ENCODE results near the gene CDC42BPB. TPM values are rescaled to one million over a fixed set of nuclear protein-coding genes. Genes with fewer than 3 reads are reported as not detected.

The CDC42BPB gene
- total RNA-seq, 2 experiments from 2014 or later = 0.78 to 0.81 TPM

DNA sequence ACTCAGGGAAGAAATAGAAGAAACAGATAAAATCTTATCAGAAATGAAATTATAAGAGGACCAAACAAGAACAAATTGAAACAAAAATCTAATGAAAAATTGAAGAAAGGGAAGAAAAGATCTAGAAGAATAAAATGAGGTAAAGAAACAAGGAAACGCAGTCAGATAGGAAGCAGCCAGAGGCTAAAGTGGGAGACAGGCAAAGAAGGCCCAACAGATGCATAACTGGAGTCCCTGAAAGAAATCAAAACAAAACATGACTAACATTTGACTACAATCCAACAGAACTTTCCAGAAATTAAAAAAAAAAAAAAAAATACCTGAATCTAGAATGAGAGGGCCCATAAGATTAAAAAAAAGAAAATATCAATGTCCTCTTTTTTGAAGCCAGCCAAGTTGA, 69.3 kb downstream of the CDC42BPB start:
- DNase-seq = no peak
- H3K4me3 Mint-ChIP-seq = no peak overlapping the region

DNA sequence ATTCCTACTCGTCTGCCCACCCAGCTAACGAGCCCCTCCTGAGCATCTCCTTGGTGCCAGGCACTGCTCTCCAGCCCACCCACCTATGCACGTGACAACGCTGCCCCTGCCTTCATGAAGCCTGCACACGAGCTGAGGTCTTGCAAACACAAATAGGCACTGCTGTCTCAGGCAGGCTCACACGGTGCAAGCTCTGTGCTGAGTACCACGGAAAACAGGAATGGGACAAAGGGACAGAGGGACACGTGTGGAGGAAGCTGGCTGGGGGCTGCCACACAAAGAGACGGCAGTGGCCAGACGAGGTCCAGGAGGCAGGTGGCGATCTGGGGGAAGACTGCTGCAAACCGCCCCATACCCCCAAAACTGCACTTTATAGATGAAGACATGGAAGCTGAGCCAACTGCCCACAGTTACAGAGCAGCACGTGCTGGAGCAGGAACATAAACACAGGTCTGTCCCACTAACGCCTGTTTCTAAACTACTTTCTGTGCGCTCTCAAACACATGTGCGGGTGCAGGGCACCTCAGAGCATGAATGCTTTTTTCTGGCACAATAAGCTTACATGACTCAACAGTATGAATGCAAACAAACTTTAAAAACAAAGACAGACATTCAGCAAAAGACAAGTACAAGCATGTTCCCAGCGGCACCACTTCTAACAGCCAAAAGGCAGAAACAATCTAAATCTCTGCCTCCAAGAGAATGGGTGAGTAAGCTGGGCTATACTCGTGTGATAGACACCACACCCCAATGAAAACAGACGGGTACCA, 70.4 kb downstream of the CDC42BPB start:
- Mint-ChIP-seq H3K27me3 (peaks cover 4% of the 10 kb centered on the region), H3K27ac (no peak overlapping the region), H3K9me3 (peaks cover 21% of the 10 kb centered on the region), H3K4me1 (no peaks in the 10 kb centered on the region), H3K36me3 (ENCODE audit: low read depth) (peaks cover 15% of the 10 kb centered on the region), H3K4me3 (no peak overlapping the region)
- CTCF ChIA-PET = interaction anchor here (0.7 kb wide), 2 partner anchors 431 to 551 kb away, joined by 3 to 5 read pairs; no protein-coding TSS in a partner anchor
- DNase-seq = no peak
- POLR2A ChIA-PET = no interaction called here

More for the DNA sequence above, 69.3 kb downstream of the CDC42BPB start:
- CTCF ChIA-PET = interaction anchor here (0.7 kb wide), 1 partner anchor 552 kb away, joined by 3 read pairs; no protein-coding TSS in a partner anchor
- peaks cover 15% of the 10 kb centered on the region for H3K36me3 Mint-ChIP-seq (ENCODE audit: low read depth)
- peaks cover 21% of the 10 kb centered on the region for H3K9me3 Mint-ChIP-seq
- POLR2A ChIA-PET = no interaction called here
- peaks cover 4% of the 10 kb centered on the region for H3K27me3 Mint-ChIP-seq
- H3K27ac Mint-ChIP-seq = no peak overlapping the region
- H3K4me1 Mint-ChIP-seq = no peaks in the 10 kb centered on the region

GRCh38 chr14:102985665-102986064, 71.7 kb downstream of the CDC42BPB start:
- POLR2A ChIA-PET = no interaction called here
- peaks cover 4% of the 10 kb centered on the region for H3K27me3 Mint-ChIP-seq
- peaks cover 21% of the 10 kb centered on the region for H3K9me3 Mint-ChIP-seq
- no peak overlapping the region for H3K4me3 Mint-ChIP-seq
- CTCF ChIA-PET = no interaction called here
- no peaks in the 10 kb centered on the region for H3K4me1 Mint-ChIP-seq
- no peak overlapping the region for H3K27ac Mint-ChIP-seq
- no peak for DNase-seq
- H3K36me3 Mint-ChIP-seq (ENCODE audit: low read depth) = peaks cover 15% of the 10 kb centered on the region

DNA sequence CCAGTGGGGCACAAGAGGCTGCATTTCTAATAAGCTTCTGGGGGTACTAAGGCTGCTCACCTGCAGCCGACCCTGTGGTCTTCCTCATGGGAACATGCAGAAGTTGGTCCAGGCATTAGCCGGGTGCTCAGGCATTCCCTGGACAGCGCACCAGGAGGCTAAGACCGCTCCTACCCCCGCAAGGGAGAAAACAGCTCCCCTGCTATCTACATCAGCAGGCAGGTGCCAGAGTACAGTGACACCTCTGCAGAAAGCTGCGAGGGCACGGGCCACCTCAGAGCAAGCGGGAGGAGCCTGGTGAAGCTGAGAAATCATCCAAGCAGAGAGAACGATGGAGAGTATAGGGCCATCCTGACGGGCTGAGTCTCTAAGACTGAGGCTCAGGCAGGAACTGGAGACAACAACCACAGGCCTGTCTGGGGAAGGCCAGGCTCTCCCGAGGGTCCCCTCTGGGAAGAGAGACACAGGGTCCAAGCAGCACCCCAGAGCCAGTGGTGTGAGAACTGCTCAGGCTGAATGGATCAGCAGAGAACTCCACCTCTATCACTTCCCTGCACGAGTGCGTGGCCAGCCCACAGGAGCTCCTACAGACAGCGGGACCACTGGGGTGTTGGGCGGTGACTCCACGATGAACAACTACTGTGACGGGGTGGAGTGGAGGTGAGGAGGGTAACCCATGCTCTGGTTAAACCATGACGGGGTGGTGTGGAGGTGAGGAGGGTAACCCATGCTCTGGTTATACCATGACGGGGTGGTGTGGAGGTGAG, 72.8 kb downstream of the CDC42BPB start:
- H3K36me3 Mint-ChIP-seq (ENCODE audit: low read depth) = peaks cover 15% of the 10 kb centered on the region
- H3K4me1 Mint-ChIP-seq = no peaks in the 10 kb centered on the region
- peaks cover 21% of the 10 kb centered on the region for H3K9me3 Mint-ChIP-seq
- H3K27me3 Mint-ChIP-seq = peaks cover 2% of the 10 kb centered on the region
- no peak for DNase-seq
- CTCF ChIA-PET = no interaction called here
- no peak overlapping the region for H3K27ac Mint-ChIP-seq
- H3K4me3 Mint-ChIP-seq = no peak overlapping the region
- POLR2A ChIA-PET = no interaction called here

- no peaks in the 10 kb centered on the region for H3K4me1 Mint-ChIP-seq
Observed at GRCh38 chr14:102983496-102983895, 73.9 kb downstream of the CDC42BPB start.

DNA sequence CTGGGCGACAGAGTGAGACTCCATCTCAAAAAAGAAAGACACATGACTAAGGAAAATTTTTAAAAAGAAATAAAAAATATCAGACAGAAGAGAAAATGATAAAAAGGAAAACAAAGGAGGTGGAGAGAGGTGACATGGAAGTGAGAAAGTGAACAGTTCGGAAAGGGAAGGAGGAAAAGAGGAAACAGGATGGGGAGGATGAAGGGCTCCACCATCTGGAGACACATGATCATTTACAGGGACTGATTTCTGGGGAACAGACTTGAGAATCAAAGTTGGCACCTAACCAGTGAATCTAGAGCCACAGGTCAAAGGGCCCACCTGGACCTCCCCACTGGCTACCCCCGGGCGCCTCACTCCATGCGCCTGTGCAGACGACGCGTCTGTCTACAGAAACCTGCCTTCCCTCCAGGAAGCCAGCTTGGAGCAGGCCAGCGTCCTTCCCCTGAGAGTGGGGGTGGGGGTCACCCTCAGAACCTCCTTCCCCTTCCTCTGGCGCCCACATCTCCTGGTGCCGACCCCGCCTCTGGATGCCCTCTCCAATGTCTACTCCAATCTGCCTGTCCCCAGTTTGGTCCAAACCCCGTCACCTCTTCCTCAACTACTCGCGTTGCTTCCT, 74.4 kb downstream of the CDC42BPB start:
- Mint-ChIP-seq H3K9me3 (peaks cover 15% of the 10 kb centered on the region), H3K27ac (no peak overlapping the region), H3K27me3 (peaks cover 2% of the 10 kb centered on the region), H3K4me3 (no peak overlapping the region), H3K4me1 (no peaks in the 10 kb centered on the region), H3K36me3 (ENCODE audit: low read depth) (peaks cover 10% of the 10 kb centered on the region)
- POLR2A ChIA-PET = no interaction called here
- CTCF ChIA-PET = no interaction called here
- DNase-seq = no peak

More at GRCh38 chr14:102983496-102983895, 73.9 kb downstream of the CDC42BPB start:
- Mint-ChIP-seq H3K9me3 (peaks cover 19% of the 10 kb centered on the region), H3K4me3 (no peak overlapping the region), H3K36me3 (ENCODE audit: low read depth) (peaks cover 14% of the 10 kb centered on the region), H3K27ac (no peak overlapping the region), H3K27me3 (peaks cover 2% of the 10 kb centered on the region)
- ChIA-PET POLR2A (no interaction called here), CTCF (no interaction called here)
- no peak for DNase-seq

GRCh38 chr14:102980409-102980810, 76.9 kb downstream of the CDC42BPB start:
- Mint-ChIP-seq H3K9me3 (no peaks in the 10 kb centered on the region), H3K4me1 (no peaks in the 10 kb centered on the region), H3K27me3 (no peaks in the 10 kb centered on the region), H3K4me3 (no peak overlapping the region), H3K36me3 (ENCODE audit: low read depth) (no peaks in the 10 kb centered on the region), H3K27ac (no peak overlapping the region)
- ChIA-PET POLR2A (no interaction called here), CTCF (interaction anchor here (1.0 kb wide), 1 partner anchor 286 kb away, joined by 4 read pairs; no protein-coding TSS in a partner anchor)
- DNase-seq = no peak

GRCh38 chr14:102979406-102979805, 77.9 kb downstream of the CDC42BPB start:
- Mint-ChIP-seq H3K27ac (no peak overlapping the region), H3K27me3 (no peaks in the 10 kb centered on the region), H3K4me3 (no peak overlapping the region), H3K36me3 (ENCODE audit: low read depth) (no peaks in the 10 kb centered on the region), H3K9me3 (no peaks in the 10 kb centered on the region), H3K4me1 (no peaks in the 10 kb centered on the region)
- DNase-seq = no peak
- POLR2A ChIA-PET = no interaction called here
- CTCF ChIA-PET = interaction anchor here (0.6 kb wide), 1 partner anchor 385 kb away, joined by 4 read pairs; no protein-coding TSS in a partner anchor

- POLR2A ChIA-PET = no interaction called here
- no peak for DNase-seq
- Mint-ChIP-seq H3K36me3 (ENCODE audit: low read depth) (no peaks in the 10 kb centered on the region), H3K4me3 (no peak overlapping the region), H3K9me3 (no peaks in the 10 kb centered on the region), H3K27me3 (no peaks in the 10 kb centered on the region), H3K27ac (no peak overlapping the region), H3K4me1 (no peaks in the 10 kb centered on the region)
- CTCF ChIA-PET = no interaction called here
Observed at GRCh38 chr14:102977475-102977874, 79.9 kb downstream of the CDC42BPB start.

DNA sequence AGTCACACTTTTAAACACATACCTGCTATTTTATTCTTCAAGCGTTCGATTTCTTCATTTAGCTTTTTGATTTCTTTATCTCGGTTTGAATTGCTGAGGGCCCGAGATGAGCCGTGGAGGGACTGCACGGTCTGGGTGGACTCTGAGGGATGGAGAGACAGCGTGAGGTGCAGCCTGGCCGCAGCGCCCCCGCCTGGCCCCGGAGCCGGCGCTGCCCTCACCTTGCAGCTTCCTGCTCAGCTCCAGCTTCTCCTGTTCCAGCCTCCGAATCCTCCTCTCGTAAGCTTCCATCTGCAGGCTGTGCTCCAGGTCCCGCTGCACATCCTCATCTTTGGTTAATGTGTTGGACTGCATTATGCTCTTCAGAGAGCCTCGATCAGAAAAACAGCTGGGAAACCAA, 81.7 kb downstream of the CDC42BPB start:
- CTCF ChIA-PET = interaction anchor here (1.0 kb wide), 1 partner anchor 279 kb away, joined by 3 read pairs; no protein-coding TSS in a partner anchor
- POLR2A ChIA-PET = no interaction called here
- DNase-seq = no peak
- no peak overlapping the region for H3K27ac Mint-ChIP-seq
- H3K9me3 Mint-ChIP-seq = no peaks in the 10 kb centered on the region
- H3K36me3 Mint-ChIP-seq (ENCODE audit: low read depth) = no peaks in the 10 kb centered on the region
- no peaks in the 10 kb centered on the region for H3K27me3 Mint-ChIP-seq
- H3K4me1 Mint-ChIP-seq = no peaks in the 10 kb centered on the region
- no peak overlapping the region for H3K4me3 Mint-ChIP-seq

DNA sequence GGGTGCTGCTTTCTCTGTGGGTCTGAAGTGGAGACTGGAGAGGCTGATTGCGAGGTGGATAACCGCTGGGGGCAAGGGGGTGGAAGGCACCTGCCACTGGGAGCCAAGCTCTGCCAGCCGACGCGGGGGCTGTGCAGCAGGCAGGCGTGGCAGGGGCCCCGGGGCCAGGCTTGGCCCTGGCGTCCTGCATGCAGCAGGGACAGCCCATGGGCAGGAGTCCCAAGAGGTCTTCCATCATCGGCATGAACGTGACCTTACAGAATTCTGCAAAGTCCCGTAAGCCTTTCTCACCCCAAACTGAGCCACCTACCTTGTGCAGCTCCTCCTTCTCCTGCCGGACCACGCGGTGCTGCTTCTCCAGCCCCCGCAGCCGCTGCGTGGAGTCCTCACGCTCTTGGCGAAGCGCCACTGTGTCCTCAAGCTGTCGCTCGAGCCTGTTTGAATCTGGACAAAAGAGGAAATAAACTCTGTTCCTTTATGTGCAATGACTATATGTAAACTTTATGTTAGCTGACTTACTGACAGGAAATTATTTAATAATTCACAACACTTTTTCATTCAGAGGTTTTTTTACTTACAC, 83.6 kb downstream of the CDC42BPB start:
- ChIA-PET POLR2A (no interaction called here), CTCF (no interaction called here)
- no peaks in the 10 kb centered on the region for H3K36me3 Mint-ChIP-seq (ENCODE audit: low read depth)
- no peaks in the 10 kb centered on the region for H3K27me3 Mint-ChIP-seq
- no peaks in the 10 kb centered on the region for H3K4me1 Mint-ChIP-seq
- H3K27ac Mint-ChIP-seq = no peak overlapping the region
- H3K4me3 Mint-ChIP-seq = no peak overlapping the region
- no peak for DNase-seq
- no peaks in the 10 kb centered on the region for H3K9me3 Mint-ChIP-seq

DNA sequence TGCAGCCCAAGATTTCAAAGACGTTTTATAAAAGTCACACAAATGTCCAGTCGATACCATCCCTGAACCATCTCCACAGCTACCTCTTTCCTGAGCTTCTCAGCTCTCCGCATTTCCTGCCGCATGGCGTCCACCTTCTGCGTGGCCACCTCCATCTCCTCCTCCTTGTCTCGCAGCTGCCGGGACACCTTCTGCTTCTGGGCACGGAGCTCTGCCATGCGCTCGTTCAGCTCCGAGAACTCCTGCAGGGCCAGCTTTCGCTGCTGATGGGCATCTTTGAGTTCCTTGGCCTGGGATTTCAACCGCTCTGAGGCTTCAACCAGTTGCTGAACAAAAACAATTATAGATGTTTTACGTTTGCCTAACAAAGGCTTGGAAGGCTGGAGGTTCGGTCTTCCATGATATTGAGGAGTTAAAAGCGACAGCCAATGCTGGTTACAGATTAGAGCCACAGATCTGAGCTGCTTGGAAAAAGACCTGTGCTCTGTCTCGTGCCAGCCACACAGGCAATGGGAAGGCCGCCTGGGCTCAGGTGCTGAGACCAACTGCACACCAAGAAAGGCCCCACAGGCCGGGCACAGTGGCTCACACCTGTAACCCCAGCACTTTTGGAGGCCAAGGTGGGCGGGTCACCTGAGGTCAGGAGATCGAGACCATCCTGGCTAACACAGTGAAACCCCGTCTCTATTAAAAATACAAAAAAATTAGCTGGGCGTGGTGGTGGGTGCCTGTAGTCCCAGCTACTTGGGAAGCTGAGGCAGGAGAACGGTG, 85.3 kb downstream of the CDC42BPB start:
- H3K4me3 Mint-ChIP-seq = no peak overlapping the region
- POLR2A ChIA-PET = no interaction called here
- H3K27me3 Mint-ChIP-seq = no peaks in the 10 kb centered on the region
- CTCF ChIA-PET = no interaction called here
- no peaks in the 10 kb centered on the region for H3K4me1 Mint-ChIP-seq
- no peaks in the 10 kb centered on the region for H3K36me3 Mint-ChIP-seq (ENCODE audit: low read depth)
- no peak for DNase-seq
- no peak overlapping the region for H3K27ac Mint-ChIP-seq
- H3K9me3 Mint-ChIP-seq = no peaks in the 10 kb centered on the region
